ENCODE measurements around the gene AZU1. TPM values are rescaled to one million over a fixed set of nuclear protein-coding genes. Genes with fewer than 3 reads are reported as not detected.
"Not testable (repeated sequence)": the region's sequence is repeated elsewhere in the genome, so short reads cannot be mapped to it uniquely, and the experiment has no call there.

The AZU1 gene
- total and polyA plus RNA-seq, 2 of the 8 experiments (the other 6 are each of a cell fraction or from before 2014, with no cell fraction given): 0.80 to 1.3 TPM

GRCh38 chr19:849195-849594, 21.6 kb downstream of the AZU1 start:
- H3K9me3 ChIP-seq (ENCODE audit: insufficient read depth in 2 of 2, low read depth in 1 of 2, low read length in 1 of 2); H4K8ac ChIP-seq (ENCODE audit: extremely low read depth, insufficient read depth, low read length); H3K27me3 ChIP-seq (replicated peaks in 1 of 4; ENCODE audit: control insufficient read depth in 3 of 4, extremely low read depth in 1 of 4, insufficient read depth in 3 of 4, low read length in 3 of 4); H3K56ac ChIP-seq (replicated peaks; ENCODE audit: insufficient read length, low read depth, low read length); H2BK20ac ChIP-seq (ENCODE audit: low read length); H2BK15ac ChIP-seq (ENCODE audit: low read length); H2AK5ac ChIP-seq (ENCODE audit: low read depth, low read length); H3K79me1 ChIP-seq (ENCODE audit: low read depth, low read length); H3K4me1 ChIP-seq (replicated peaks in 1 of 4; ENCODE audit: control insufficient read depth in 3 of 4, insufficient read depth in 4 of 4, low read length in 3 of 4); H3K4me2 ChIP-seq (ENCODE audit: insufficient read depth in 1 of 2, low read depth in 2 of 2, low read length in 2 of 2); H2BK5ac ChIP-seq (ENCODE audit: low read depth, low read length); H3K23me2 ChIP-seq (ENCODE audit: low read depth, low read length); DNase-seq (ENCODE audit: low read depth in 1 of 2, low spot score in 2 of 2); FAIRE-seq; H3K79me2 ChIP-seq (ENCODE audit: control insufficient read depth in 1 of 2, insufficient read depth in 2 of 2, low read length in 2 of 2); H4K5ac ChIP-seq (ENCODE audit: insufficient read length, low read depth, low read length); H3K14ac ChIP-seq (ENCODE audit: insufficient read length); H3K23ac ChIP-seq (ENCODE audit: insufficient read length); H3K4me3 ChIP-seq (ENCODE audit: extremely low read depth in 1 of 4, insufficient read depth in 2 of 4, low read depth in 3 of 4, low read length in 4 of 4); H3K18ac ChIP-seq (ENCODE audit: extremely low read depth, low read length); H4K91ac ChIP-seq (replicated peaks; ENCODE audit: insufficient read length, low read length); H3K4ac ChIP-seq (replicated peaks; ENCODE audit: insufficient read length, low read depth, low read length); H3K9ac ChIP-seq (replicated peaks in 1 of 4; ENCODE audit: extremely low read depth in 1 of 4, low read depth in 3 of 4, low read length in 3 of 4); H4K20me1 ChIP-seq (replicated peaks in 1 of 2; ENCODE audit: control insufficient read depth in 1 of 2, insufficient read depth in 2 of 2, low read length in 2 of 2); H3K27ac ChIP-seq (ENCODE audit: low read depth, low read length); H2BK12ac ChIP-seq (ENCODE audit: low read depth, low read length); H2AFZ ChIP-seq (ENCODE audit: low read length); H3K36me3 ChIP-seq (ENCODE audit: control insufficient read depth in 2 of 4, insufficient read depth in 4 of 4, low read length in 3 of 4); H2BK120ac ChIP-seq (replicated peaks; ENCODE audit: low read depth, low read length): not testable (repeated sequence)
- WGBS, 2 experiments (ENCODE audit: extremely low coverage in 1 of 2, insufficient coverage in 1 of 2, insufficient read length in 1 of 2, insufficient replicate concordance in 2 of 2, low coverage in 1 of 2, low lambda C conversion rate in 2 of 2, missing lambda C conversion rate in 1 of 2): 80% methylated on average over 8 of the region's 8 CpGs; no CpG with 5 or more reads in 1 of the 2 experiments
- ChIA-PET CTCF (ENCODE audit: partially characterized antibody) (interaction anchor here (0.9 to 1.9 kb wide), 6 partner anchors 9 to 115 kb away, joined by 3 to 6 read pairs (median 3); no protein-coding TSS in a partner anchor), POLR2A (ENCODE audit: partially characterized antibody) (interaction anchor here (1.5 to 2.9 kb wide), 2 partner anchors 53 to 70 kb away, joined by 3 to 9 read pairs; partner anchors contain the start of gene PTBP1)
